GM12872 (cell line): Measurements from ENCODE around the gene TRIAP1.

Experiments used
- TF ChIP-seq, protein P1 (sequence below): IDR thresholded peaks from 3 replicates; pipeline ENCODE4 v1.5.1; 2011; ENCODE audit warnings: low read depth, mild to moderate bottlenecking, low read length, moderate library complexity; ENCODE audit not compliant: insufficient read depth

The TRIAP1 gene

DNA sequence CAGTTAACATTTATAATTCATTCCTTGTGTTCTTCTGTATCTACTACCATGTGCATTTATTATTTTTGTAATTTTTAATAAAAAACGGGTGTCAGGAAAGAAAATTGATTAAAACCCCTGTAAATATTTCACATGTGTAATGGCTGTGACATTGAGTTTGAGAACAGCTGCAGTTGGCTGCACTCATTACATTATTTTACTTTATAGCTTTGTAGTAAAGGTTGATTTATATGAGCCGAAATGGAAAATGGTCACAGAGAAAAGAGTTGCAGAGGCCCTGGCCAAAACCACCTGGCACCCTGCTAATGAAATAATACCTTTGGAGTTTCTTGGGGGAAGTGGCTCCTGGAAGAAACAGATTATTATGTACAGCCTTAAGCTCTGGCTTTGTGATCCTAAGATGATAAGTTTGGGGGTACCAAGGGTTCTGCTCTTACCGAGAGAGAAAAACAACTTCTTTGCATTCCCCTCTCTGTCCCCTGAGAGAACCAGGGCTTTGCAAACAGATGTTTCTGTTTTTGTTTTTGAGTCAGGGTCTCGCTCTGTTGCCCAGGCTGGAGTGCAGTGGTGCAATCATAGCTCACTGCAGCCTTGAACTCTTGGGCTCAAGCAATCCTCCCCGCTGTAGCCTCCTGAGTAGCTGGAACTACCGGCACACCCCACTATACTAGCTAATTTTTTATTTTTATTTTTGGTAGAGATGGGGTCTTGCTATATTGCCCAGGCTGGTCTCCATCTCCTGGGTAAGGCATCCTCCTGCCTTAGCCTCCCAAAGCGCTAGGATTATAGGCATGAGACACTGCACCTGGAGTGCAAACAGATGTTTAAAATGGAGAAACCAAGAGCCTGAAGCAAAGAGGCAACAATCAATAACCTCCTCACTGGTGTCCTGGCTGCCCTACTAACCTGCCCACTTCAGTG is 40.0 kb upstream of the TRIAP1 start:
- TF ChIP-seq, protein P1, sequence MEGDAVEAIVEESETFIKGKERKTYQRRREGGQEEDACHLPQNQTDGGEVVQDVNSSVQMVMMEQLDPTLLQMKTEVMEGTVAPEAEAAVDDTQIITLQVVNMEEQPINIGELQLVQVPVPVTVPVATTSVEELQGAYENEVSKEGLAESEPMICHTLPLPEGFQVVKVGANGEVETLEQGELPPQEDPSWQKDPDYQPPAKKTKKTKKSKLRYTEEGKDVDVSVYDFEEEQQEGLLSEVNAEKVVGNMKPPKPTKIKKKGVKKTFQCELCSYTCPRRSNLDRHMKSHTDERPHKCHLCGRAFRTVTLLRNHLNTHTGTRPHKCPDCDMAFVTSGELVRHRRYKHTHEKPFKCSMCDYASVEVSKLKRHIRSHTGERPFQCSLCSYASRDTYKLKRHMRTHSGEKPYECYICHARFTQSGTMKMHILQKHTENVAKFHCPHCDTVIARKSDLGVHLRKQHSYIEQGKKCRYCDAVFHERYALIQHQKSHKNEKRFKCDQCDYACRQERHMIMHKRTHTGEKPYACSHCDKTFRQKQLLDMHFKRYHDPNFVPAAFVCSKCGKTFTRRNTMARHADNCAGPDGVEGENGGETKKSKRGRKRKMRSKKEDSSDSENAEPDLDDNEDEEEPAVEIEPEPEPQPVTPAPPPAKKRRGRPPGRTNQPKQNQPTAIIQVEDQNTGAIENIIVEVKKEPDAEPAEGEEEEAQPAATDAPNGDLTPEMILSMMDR = no peak

DNA sequence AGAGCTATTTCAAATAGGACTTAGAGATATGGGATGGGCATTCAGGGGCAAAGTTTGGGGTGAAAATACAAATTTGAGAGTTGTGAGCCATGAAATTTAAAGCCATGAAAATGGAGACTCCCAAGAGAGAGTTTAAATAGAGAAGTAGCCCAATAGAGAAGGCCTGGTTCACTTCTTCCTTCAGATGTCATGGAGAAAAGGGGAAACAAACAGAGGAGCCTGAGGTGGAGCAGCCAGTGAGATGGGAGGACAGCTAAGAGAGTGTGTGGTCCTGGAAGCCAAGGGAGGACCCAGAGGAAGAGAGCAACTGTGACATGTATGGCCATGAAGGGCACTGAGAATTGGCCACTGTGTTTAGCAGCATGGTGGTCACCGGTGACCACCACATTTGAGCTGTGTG is 37.4 kb upstream of the TRIAP1 start:
- TF ChIP-seq, protein P1 = no peak

DNA sequence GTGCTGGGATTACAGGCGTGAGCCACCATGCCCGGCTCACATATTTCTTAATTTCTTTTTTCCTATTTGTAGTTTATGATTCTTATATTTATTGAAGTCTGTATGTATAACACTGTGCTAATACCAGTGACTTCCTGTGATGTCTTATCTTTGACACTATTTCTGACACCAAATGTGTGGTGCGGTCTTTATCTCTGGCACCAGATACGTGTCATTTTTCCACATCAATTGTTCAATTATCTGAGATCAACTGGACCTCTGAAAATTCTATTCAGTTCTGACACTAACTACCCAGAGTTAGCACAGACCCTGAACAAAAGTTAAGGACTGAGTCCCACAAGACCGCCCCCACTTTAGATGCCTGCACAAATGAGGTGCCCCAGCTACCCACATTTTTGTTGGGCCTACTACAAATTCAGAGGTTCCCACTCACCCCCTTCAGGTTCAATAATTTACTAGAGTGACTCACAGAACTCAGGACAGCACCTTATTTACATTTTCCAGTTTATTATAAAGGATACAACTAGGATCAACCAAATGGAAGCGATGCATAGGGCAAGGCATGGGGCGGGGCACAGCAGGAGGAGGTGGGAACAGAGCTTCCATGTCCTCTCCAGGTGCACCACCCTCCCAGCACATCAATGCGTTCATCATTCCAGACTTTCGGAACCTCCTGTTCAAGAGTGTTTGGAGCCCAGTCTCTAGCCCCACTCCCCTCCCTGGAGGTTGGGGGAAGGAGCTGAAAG is 35.0 kb upstream of the TRIAP1 start:
- TF ChIP-seq, protein P1 = no peak

DNA sequence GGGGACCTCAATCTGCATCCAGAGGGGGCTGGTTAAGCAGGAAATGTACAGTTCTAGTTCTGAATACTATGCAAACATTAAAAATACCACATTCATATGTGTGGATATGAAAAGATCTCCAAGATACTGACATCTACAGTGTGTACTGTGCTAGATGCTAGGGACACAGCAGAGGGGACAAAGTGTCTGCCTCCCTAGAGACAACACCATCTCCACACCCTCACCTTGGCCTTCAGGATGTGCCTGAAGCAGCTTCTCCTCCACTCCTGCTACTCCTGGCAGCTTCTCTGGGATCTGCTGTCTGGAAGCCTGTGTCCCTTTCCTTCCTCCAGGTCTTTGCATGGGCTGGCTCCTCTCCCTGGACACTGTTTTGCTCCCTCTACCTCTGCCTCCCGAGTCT is 34.0 kb upstream of the TRIAP1 start:
- TF ChIP-seq, protein P1 = no peak

DNA sequence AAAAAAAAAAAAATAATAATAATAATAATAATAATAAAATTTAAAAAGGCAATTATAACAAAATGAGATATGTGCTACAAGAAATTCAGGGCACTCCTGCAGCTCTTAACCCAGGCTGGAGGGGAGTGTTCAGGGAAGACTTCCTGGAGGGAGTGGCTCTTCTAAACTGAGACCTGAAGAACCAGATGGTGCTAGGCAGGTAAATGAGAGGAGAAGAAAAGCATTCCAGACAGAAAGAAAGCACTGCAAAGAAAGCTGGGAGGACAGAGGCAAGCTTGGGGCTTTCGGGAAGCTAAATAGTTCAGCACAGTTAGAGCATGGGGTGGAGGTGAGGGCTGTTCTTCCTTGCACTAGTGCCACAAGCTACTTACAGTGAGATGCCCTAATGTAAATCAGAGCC is 33.3 kb upstream of the TRIAP1 start:
- TF ChIP-seq, protein P1 = no peak

DNA sequence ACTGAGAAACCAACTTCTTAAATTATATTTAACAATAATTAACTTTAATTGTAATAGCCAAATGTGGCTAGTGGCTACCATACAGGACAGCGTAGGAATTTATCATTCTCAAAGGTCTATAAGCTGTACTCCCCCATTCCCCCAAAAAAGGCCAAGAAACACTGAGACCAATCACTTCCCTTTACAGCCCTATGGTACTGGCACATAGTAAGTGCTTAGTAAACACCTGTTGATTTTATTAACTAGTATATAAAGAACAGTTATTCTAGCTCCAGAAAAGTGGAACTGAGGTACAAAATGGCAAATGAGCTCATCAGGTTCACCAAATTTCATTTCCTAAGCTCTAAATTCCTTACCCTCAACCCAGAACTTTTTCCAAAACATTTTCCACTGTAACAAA is 29.5 kb upstream of the TRIAP1 start:
- TF ChIP-seq, protein P1 = no peak

DNA sequence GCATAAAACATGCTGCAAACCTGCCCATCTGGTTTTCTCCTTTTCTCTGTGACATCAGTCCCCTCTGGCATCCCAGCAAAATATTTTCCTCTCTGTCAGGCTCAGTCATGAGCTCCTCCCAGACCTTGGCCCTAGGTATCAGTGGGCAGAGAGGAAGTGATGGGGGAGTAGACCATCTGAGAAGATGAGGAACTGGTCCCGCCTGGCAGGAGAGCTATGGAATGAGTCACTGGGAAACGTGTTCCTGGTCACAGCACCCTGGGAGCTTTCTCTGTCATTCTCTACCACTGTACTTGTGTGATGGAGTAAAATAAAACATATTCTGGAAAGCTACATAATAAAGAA is 28.4 kb upstream of the TRIAP1 start:
- TF ChIP-seq, protein P1 = no peak
